ENCODE data around the gene MED12L.
"Not testable (repeated sequence)": the region's sequence is repeated elsewhere in the genome, so short reads cannot be mapped to it uniquely, and the experiment has no call there.

Gene MED12L

DNA sequence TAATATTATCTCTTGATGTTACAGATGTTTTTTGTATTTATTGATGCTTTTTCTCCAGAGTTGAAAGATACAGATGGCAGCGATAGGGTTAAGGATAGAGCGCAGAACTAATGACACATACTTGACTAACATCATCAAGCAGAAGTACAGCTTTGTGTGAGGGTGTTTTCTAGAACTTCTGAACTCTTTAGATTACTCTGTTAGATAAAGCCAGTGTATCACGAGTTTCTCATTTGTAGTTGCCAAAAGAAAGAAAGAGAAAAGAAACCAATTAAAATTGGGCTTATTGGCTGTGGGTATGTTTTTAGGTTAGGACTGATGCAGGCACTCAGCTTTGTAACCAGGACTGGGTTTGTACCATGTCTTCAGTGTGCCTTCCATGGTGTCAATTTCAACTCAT is 124.2 kb downstream of the MED12L start:
- DNase-seq (ENCODE audit: low spot score) = no peak

DNA sequence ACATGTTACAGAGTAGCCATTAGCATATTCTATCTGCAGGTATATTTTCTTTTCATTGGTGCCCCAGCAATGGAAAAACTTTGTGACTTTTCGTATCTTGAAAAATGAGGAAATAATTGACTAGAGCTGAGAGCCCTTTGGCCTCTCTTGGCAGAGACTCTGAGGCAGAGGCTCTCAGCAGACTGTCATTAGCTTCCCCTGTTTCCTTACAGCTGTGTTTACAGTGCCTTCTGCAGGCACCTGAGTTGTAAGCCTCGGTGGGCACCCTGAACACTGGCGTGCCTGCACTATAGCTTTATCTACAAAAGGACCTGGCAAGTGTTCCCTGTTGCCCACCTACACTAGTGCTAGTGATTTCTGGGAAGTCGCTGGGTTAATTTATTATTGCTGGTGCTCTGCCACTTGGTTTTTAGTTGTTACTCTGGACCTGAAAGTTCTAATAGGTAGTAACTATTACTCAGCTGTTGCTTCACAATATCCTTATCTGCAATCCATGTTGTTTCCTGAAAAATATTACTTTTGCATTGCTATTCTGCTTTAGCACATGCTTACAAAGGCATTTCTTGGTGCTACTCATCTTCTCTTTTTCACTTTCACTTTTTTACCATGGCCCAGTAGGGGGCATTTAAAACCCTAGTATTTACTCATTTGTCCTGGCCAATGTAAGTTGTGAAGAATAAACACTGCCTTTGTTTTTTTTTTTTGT is 125.4 kb downstream of the MED12L start:
- no peak for DNase-seq (ENCODE audit: low spot score)

DNA sequence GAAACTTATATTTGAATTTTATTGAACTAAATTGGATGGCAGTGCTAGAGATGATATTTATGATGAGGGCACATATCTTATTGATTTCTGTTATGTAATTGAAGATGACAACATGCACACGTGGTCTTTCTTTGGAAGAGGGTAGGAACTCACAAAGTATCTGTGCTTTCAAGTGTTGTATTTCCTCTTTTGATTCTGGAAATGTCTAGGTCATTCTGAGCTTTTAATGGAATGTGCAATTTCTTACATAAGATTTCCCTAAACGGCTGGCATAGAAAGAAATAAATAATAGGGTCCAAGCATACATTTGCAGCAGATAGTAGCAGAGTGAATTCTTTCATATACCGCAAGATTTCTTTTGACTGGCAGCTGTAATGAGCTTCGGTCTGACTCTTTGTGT is 127.7 kb downstream of the MED12L start:
- no peak for DNase-seq (ENCODE audit: low spot score)

DNA sequence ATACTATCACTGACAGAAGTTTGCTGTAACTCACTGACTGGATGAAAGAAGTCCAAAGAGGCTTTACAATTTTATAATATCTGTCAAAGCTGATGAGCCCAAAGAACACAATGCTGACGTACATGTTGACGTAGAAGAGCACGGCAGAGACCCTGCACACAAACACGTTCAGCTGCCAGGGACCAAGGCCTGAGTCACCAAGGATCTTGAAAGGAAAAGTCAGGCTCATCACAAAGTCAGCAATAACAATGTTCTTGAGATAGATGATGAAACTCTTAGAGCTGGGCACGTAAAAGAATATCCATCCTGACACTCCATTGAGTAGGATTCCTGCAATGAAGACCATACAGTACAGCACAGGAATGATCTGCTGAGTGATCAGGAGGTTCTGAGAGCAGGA is 128.4 kb downstream of the MED12L start:
- DNase-seq (ENCODE audit: low spot score) = no peak

DNA sequence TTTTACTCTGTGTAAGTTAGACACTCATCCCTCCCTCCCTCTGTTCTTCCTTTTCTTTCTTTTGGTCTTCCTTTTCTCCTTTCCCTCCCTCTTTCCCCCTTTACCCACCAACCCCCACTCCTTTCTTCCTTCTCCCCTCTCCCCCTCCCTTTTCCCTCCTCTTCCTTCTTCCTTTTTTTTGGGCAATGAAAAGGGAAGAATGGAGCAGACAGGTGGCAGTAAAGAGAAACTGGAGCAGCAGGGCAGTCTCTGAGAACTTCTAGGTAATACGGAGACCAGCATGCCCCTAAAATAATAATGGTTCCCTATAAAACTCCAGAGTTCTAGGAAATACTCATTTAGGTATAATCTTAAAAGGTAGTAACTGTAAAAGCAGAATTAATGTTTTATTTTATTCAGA is 129.0 kb downstream of the MED12L start:
- DNase-seq (ENCODE audit: low spot score) = no peak

DNA sequence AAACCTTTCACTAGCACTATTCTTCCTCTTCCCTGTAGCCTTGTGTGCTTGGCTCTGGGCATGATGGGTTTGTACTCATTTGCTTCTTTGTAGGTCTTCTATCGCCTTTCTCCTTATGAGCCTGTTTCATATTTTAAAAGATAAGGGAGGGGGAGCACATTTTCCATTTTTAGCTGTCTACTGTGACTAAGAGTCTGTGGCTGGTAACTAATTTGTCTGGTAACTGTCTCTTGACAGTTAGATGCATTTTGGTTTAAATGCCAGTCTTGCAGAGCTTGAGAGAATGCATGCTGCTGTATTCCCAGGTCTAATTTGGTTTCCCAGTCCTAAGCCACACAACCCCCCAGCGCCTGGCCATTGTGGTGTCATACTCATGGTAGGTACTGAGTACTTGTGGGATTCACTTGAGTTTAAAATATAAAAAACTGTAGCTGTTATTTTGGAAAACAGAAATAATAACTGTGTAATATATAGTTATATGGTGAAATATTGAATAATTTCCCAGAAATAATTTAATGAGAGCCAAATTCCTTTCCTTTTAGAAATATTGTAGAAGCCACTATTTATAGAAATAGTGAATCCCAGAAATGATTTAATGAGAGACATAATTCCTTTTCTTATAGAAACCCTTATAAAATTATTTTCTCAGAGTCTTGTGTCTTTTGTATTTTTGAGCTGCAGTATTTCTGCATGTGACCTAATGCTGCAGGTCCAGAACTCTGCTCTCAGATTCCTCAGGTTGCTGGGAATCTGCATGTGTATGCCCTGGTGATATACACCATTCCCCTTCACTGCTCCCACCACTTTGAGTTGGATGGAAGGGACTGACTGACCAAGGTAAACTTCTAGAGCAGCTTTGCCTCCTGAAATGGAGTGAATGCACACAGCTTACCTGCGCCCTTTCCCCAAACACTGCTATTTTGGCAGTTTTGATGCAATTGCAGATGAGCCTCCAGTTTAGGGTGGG is 131.5 kb downstream of the MED12L start:
- DNase-seq (ENCODE audit: low spot score) = no peak

DNA sequence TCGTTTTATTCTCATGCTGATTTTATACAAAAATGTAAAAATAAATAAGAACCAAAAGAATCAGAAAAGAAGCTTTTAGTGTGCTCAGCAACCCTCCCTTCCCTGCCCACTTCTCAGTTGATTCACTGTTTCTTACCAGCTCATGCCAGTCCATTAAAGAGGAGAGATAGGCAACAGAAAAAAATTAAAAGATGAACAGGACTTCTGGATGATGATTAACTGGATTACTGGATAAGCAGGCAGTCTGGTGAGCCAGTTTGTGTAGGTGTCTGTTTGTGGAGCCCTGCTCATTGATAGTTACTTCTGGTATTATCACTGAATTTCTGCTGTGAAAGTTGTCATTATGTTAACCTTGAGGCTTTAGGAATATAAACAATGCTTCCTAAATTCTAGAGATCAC is 132.7 kb downstream of the MED12L start:
- no peak for DNase-seq (ENCODE audit: low spot score)

DNA sequence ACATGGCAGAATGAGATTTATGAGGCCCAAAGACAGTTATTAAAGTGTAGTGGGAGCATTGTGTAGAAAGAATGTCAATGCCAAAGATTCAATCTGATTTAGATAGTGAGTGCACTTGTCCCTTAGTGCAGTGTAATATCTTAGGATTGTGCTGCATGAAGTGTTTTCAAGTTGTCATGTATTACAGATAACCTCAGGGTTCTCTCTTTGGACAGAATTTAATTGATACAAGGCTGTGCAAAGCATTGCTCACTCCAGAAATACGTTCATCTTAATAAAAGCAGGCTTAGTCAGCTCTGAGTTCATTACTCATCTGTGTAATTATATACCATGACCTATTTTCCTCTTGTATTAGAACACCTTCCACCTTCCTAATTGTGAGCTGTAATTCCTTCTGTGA is 133.6 kb downstream of the MED12L start:
- no peak for DNase-seq (ENCODE audit: low spot score)

DNA sequence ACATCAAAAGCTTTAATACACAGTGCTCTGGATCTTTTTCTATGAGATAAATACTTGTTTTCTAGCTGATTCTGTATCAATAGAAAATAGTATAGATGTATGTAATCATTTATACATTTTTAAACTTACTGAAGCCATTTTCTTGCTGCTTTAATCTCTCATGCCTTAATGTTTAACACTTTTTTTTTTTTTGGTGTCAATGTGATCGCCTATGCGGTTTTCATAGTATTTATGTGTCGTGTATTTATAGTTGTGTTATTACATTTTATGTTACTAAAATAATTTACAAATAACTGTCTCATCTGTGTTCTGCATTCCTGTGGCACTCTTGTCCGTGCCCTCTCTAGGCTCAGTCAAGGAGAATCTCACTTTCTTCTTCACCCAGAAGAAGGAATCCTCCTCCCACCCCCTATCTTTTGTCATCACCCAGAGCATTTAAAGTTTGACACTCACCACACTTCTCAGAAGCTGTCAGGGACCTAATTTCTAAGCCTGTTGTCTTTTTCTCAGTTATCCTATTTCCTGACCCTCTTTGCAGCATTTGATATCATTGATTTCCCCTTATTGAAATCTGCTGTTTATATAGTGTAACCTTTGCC is 138.9 kb downstream of the MED12L start:
- DNase-seq (ENCODE audit: low spot score) = no peak

DNA sequence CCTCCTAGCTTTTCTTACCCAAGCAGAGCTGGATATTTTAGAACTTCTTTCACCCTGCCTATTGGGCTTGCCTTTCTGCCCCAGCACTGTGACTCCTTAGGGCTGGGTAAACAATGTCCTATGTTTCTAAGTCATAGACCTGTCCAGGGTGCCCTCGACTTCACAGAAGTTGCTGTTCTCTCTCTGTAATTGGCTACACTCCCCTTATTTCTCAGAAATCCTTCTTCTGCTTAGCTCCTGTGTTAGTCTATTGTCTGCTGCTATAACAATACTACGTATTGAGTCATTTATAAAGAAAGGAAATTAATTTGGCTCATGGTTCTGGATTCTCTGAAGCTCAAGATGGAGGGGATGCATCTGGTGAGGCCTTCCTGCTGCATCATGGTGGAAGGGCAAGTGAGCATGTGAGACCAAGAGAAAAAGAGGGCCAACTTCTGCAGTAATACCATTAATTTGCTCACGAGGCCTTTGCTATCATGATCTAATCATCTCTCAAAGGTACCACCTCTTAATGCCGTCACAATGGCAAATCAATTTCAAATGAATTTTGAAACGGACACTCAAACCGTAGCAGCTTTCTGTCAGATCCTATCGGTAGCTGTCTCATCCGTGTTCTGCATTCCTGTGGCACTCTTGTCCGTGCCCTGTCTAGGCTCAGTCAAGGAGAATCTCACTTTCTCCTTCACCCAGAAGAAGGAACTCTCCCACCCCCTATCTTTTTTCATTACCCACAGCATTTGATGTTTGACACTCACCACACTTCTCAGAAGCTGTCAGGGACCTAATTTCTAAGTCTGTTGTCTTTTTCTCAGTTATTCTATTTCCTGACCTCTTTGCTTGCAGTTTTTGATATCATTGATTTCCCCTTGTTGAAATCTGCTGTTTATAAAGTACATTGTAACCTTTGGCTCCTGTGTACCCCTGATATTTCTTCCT is 139.8 kb downstream of the MED12L start:
- DNase-seq (ENCODE audit: low spot score) = no peak

DNA sequence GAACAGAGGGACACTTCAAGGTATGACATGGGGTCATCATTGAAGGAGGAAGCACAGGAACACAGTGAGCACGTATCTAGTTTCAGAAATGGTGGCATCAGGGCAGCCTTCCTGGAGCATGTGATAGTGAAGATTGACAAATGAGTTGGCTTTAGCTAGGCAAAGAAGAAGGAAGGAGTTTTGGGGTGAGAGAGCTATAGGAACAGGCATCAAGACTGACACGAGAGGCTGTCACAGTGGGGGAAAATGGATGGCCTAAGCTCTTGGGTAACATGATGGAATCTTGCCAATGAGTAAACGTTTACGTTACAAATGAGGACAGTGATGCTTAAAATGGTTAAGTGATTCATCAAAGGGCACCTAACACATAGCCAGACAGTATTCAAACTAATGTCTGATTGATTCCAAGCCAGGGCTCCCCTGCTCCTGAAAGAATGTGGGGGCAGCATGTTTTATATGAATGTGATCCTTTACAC is 140.7 kb downstream of the MED12L start:
- no peak for DNase-seq (ENCODE audit: low spot score)

DNA sequence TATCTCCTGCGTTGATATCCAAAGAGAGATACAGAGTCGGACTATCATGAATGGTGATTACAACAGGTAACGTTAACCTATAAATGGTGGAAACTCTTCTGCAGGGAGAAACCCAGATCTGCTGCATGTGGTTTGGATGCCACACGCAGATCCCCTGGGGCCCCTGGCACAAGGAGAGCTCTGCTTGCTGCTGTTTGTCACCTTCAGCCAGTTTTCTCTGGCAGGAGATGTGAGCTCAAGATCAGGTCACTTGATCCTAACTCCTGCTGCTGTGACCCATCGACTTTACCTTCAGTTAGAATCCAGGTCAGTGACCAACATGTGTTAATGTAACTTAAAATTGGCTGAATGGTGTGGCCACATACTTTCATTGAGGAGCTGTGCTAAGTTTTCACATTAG is 141.4 kb downstream of the MED12L start:
- DNase-seq (ENCODE audit: low spot score) = no peak

DNA sequence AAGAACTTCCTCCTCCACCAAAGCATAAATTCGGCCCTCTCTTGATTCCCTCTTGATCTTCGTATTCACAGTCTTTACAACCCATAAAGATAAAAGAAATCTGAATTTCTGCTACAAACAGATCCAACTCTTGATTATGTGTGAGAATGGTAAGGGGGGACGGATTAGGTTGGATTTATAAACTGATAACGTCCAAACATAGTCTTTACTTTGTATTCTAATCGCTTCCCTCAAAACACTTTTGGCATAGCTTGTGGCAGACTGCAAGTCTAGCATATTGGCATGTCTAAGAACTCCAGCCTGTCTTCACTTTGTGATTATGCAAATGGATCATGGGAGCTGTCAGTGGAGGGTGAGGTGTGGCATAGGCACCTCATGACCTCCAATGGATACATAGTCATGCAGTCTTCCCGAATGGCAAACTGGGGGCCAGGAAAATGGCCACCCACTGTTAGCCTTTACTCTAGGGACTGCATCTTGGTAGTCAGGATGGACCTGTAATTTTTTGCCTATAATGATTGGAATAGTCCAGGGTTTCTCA is 141.9 kb downstream of the MED12L start:
- no peak for DNase-seq (ENCODE audit: low spot score)

DNA sequence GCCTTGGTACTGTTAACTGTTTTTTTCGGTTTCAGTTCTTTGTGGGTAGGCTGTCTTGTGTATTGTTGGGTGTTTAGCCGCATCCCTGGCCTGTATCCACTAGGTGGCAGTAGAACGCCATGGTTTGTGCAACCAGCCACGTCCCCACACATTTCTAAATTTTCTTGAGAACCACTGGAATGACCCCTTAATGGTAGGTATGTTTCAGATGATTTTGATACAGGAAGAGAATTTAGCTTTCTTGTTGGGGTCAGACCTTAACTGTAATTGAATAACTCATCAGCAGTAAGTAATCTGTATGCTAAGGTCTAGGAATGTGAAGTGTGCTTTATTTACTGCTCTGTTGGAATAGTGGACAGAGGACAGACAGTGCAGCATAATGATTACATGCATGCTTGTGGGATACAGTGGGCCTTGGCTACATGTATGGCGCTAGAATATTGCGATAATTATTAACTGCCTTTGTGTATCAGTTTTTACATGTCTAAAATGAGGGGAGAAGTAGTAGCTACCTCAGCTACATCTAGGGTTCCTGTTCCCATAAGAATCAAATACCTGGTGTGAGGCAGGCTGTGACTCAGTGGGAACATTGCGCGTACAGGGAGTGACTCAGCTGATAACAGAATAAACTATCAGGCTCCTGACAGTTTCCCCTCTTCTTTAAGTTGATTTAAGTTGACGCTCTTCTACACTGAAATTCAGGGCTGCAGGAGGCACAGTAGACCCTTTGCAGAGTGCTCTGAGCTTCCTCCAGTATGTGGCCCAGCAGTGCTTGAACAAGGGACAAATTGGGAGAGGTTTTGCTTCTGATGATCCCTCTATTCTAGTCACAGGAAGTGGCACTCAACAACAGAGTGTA is 142.6 kb downstream of the MED12L start:
- peak; percentile 67 for DNase-seq (ENCODE audit: low spot score)

DNA sequence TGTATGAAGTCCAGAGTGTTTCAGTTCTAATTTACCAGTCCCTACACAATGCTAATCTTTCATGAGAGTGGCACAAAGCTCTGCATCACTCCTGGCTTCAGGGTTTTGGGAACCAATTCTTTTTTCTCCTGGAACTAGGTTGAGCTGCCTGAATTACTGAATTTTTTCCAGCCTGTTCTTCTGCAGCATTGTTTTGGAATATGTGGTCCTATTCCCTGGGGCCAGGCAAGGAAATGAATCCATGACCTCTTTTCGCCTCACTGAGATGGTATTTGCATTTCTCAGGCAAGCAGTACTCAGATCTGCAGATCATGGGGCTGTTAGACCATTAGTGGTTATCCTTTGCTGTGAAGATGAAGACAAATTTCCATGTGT is 143.2 kb downstream of the MED12L start:
- DNase-seq (ENCODE audit: low spot score) = no peak

DNA sequence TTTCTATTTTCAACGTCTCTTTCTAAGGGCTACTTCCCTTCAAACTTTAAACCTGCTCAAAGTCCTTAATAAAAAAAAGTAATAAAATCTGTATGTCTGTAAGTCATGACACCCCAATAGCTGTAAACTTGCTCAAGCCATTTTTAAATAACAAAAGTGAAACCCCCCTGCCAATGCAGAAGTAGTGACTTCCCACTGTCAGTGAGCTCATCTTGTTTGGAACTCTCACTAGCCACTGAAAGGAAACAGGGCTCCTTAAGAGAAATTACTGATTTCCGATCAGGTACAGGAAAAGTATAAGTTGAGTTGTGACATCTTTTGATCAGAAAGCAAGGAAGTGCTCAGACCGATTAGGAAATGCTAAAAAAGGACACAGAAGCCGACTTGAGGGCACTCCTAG is 145.2 kb downstream of the MED12L start:
- DNase-seq (ENCODE audit: low spot score) = no peak

DNA sequence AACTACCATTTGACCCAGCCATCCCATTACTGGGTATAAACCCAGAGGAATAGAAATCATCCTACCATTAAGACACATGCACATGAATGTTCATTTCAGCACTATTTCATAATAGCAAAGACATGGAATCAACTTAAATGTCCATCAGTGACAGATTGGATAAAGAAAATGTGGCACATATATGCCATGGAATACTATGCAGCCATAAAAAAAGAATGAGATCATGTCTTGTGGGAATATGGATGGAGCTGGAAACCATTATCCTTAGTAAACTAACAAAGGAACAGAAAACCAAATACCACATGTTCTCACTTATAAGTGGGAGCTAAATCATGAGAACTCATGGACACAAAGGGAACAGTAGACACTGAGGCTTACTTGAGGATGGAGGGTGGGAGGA is 146.9 kb downstream of the MED12L start:
- not testable (repeated sequence) for DNase-seq (ENCODE audit: low spot score)

DNA sequence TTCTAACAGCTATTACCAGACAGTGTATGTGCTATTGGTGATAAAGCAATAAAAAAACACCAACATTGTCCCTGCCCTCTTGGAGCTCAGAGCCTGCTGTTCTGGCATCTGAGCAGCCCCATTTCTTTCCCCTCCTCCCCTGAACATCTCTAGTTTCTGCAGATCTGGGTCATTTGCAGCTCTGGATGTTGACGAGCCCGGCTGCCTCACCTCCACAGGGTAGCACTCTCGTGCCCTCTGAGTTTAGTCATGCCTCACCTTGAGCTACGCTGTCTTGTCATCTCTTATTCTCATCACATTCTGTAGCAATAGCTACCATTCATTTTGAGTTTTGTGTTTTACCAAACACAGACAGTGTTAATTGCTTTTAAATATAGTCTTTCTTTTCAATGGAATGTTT is 147.5 kb downstream of the MED12L start:
- DNase-seq (ENCODE audit: low spot score) = no peak

DNA sequence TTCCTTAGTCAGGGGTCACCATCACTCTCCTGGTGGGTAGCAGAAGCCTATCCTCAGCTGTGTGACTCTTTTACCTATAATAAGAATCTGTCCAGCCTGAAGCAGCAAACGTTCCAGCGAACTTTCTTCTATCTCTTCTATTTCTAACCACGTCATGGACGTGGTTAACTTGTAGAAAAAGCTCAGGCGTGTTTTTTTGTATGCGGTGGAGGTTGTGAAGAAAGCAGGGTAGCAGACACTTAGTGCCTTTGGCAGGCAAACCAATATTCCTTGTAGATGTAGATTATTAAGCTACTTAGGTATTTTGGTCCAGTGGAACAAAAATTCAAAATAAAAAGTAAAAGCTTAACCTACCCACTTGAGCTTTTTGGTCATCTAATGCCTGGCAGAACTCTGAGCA is 149.4 kb downstream of the MED12L start:
- DNase-seq (ENCODE audit: low spot score) = no peak

DNA sequence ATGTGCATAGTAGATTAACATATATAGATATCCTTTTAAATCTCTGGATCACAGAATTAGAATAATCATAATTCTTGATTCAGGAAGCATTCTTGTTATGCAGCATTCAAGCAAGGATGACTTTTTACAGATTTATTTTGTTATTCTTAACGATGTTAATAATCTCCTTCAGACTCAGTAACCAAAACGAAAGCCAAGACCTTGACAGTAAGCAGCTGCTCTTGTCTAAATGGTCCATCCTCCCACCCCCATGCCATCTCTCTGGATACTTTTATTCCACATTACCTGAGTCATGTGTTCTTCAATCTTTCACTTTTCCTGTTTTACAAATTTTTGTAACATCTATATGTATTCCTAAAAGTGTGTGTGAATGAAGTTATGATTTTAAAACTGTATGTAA is 150.9 kb downstream of the MED12L start:
- DNase-seq (ENCODE audit: low spot score) = no peak

DNA sequence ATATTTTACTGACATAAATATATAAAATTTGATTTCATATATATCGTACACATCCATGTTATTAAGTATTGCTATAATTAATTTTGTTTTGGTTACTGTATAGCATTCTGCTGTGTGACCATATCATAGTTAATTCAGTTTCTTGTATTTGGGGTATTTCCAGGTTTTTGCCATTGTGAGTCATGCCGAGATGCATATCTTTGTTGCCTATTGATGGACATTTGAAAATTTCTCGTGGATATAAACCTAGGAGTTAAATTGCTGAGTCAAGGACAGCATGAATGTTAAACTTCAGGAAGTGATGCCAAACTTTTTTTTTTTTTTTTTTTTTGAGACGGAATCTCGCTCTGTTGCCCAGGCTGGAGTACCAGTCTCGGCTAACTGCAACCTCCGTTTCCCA is 151.3 kb downstream of the MED12L start:
- no peak for DNase-seq (ENCODE audit: low spot score)

All from hematopoietic multipotent progenitor cell treated with erythropoietin and hydrocortisone succinate and interleukin-3 and kit ligand, for 17 days (in vitro differentiated cells).